PC-9 (cell line): Measurements from ENCODE around the gene TOP1. TPM values are rescaled to one million over a fixed set of nuclear protein-coding genes. Genes with fewer than 3 reads are reported as not detected.
A peak's percentile ranks its signal among the peaks of the same experiment; 100 is the strongest.

Source experiments
- BruUV-seq: library from RNA; stranded (reverse); fragments of 400-500 nt; replicated peaks from 2 replicates; lab custom pipeline; 2021; lab: Mats Ljungman, UMichigan
- CTCF ChIA-PET: fragments of 300-600 bp; sonication (Branson Sonifier 250); formaldehyde crosslinking; loops from one replicate; lab custom pipeline; 2022; ENCODE audit warnings: antibody characterized with exemption; lab: Charles Lee
- POLR2A ChIA-PET: fragments of 300-600 bp; sonication (Branson Sonifier 250); formaldehyde crosslinking; loops from one replicate; lab custom pipeline; 2022; ENCODE audit warnings: antibody characterized with exemption; ENCODE audit not compliant: unreplicated experiment; lab: Charles Lee
- DNase-seq, 2 experiments: peaks; one replicate each; pipeline versions ENCODE4 v3.0.0 to v3.0.0-alpha.2; 2015 to 2022; ENCODE audit warnings: mixed read lengths in 1 of 2
- H2AFZ ChIP-seq: fragments of 200-600 bp; sonication (generic); 2 replicates; pipeline ENCODE4 v1.8.1; 2017; ENCODE audit warnings: antibody characterized with exemption
- H3F3A ChIP-seq: fragments of 200-600 bp; sonication (generic); 2 replicates; pipeline ENCODE4 v1.8.1; 2017; ENCODE audit warnings: antibody characterized with exemption, mild to moderate bottlenecking, low read depth; ENCODE audit not compliant: insufficient read depth
- H3K27ac ChIP-seq: fragments of 200-600 bp; sonication (generic); 2 replicates; pipeline ENCODE4 v1.6.1; 2016; ENCODE audit warnings: mixed run types
- H3K27me3 ChIP-seq: fragments of 200-600 bp; sonication (generic); 2 replicates; pipeline ENCODE4 v1.6.1; 2016; ENCODE audit warnings: low read depth, mixed run types; ENCODE audit not compliant: insufficient read depth
- H3K36me3 ChIP-seq: fragments of 200-600 bp; sonication (generic); 2 replicates; pipeline ENCODE4 v1.6.1; 2016; ENCODE audit warnings: low read depth, mixed run types
- H3K4me1 ChIP-seq: fragments of 200-600 bp; sonication (generic); replicated peaks from 2 replicates; pipeline ENCODE4 v1.6.1; 2016; ENCODE audit warnings: mixed run types; ENCODE audit not compliant: insufficient read depth
- H3K4me2 ChIP-seq: fragments of 200-600 bp; sonication (generic); 2 replicates; pipeline ENCODE4 v1.6.1; 2017; ENCODE audit warnings: mixed run types
- H3K4me3 ChIP-seq: fragments of 200-600 bp; sonication (generic); 2 replicates; pipeline ENCODE4 v1.6.1; 2016; ENCODE audit warnings: mixed run types
- H3K79me2 ChIP-seq: fragments of 200-600 bp; sonication (generic); 2 replicates; pipeline ENCODE4 v1.6.1; 2017; ENCODE audit warnings: low read depth, mixed run types
- H3K9me2 ChIP-seq: fragments of 200-600 bp; sonication (generic); 2 replicates; pipeline ENCODE4 v1.8.1; 2017; ENCODE audit warnings: mild to moderate bottlenecking; ENCODE audit not compliant: insufficient read depth
- H3K9me3 ChIP-seq: fragments of 200-600 bp; sonication (generic); 2 replicates; pipeline ENCODE4 v1.8.1; 2016; ENCODE audit warnings: low read depth; ENCODE audit not compliant: insufficient read depth
- H4K20me1 ChIP-seq: fragments of 200-600 bp; sonication (generic); 2 replicates; pipeline ENCODE4 v1.8.1; 2017; ENCODE audit not compliant: insufficient read depth
- CTCF ChIP-seq: fragments of 200-600 bp; sonication (generic); conservative IDR thresholded peaks from 2 replicates; pipeline ENCODE4 v1.6.1; 2017; ENCODE audit warnings: mixed run types, antibody characterized with exemption, mild to moderate bottlenecking, moderate library complexity
- EZH2 ChIP-seq: fragments of 200-600 bp; sonication (generic); IDR thresholded peaks from 2 replicates; pipeline ENCODE4 v1.8.0; 2017; ENCODE audit warnings: antibody characterized with exemption, low read depth
- intact Hi-C: fragments of 100-400 bp; cut with micrococcal nuclease; formaldehyde crosslinking; loops from one replicate; pipeline ENCODE4 v1.10.0; 2022; ENCODE audit not compliant: unreplicated experiment
- total RNA-seq: library from RNA; stranded (reverse); gene quantifications from 2 replicates; pipeline ENCODE4 v1.2.3, GENCODE V29; 2021

TOP1 gene
- total RNA-seq, 1 experiment from 2014 or later: 55.8 TPM

- no peak overlapping the region for H2AFZ ChIP-seq
- no peaks in the 10 kb centered on the region for H3K9me2 ChIP-seq
- H3K4me2 ChIP-seq: peak overlapping the region; percentile 71
- ChIA-PET POLR2A (no interaction called here), CTCF (no interaction called here)
- peaks cover 77% of the 10 kb centered on the region for H3K4me1 ChIP-seq
- intact Hi-C loops: no loop called here
- TF ChIP-seq CTCF (no peak), EZH2 (no peak)
- H3K27me3 ChIP-seq: no peaks in the 10 kb centered on the region
- peaks cover 12% of the 10 kb centered on the region; the same call in 1 of the 2 replicates for H3K79me2 ChIP-seq
- no peaks in the 10 kb centered on the region for H3K36me3 ChIP-seq
- H3F3A ChIP-seq: peaks cover 51% of the 10 kb centered on the region
- H3K9me3 ChIP-seq: no peaks in the 10 kb centered on the region
- DNase-seq: peak in 1 of 2 experiments; percentile 2
- BruUV-seq: TSS peak; percentile 8
- H3K4me3 ChIP-seq: peak overlapping the region; percentile 45; the same call in 1 of the 2 replicates
- peak overlapping the region; percentile 95 for H3K27ac ChIP-seq
- H4K20me1 ChIP-seq: no peaks in the 10 kb centered on the region
These were observed 23.9 kb upstream of the TOP1 start for GRCh38 chr20:41004531-41005360.

- Histone ChIP-seq H4K20me1 (no peaks in the 10 kb centered on the region), H3K36me3 (no peaks in the 10 kb centered on the region), H3F3A (peaks cover 52% of the 10 kb centered on the region), H3K27me3 (no peaks in the 10 kb centered on the region), H3K9me3 (no peaks in the 10 kb centered on the region), H3K4me3 (peak overlapping the region; percentile 45; the same call in 1 of the 2 replicates), H3K9me2 (no peaks in the 10 kb centered on the region), H3K79me2 (peaks cover 12% of the 10 kb centered on the region; the same call in 1 of the 2 replicates), H3K27ac (peak overlapping the region; percentile 95), H3K4me2 (peak overlapping the region; percentile 71), H2AFZ (0 out of 2 replicates have a peak overlapping the region, but pooled peaks have one; percentile 4), H3K4me1 (peaks cover 83% of the 10 kb centered on the region)
- POLR2A ChIA-PET: no interaction called here
- CTCF ChIA-PET: no interaction called here
- no TSS peak for BruUV-seq
- TF ChIP-seq EZH2 (no peak), CTCF (no peak)
- intact Hi-C loops: no loop called here
- peak; percentile 77 to 92 for DNase-seq
These were observed 23.3 kb upstream of the TOP1 start for GRCh38 chr20:41005361-41005729.

- Histone ChIP-seq H3K9me3 (no peaks in the 10 kb centered on the region), H3K4me3 (no peak overlapping the region), H3K36me3 (no peaks in the 10 kb centered on the region), H3K27me3 (no peaks in the 10 kb centered on the region), H3K27ac (peak overlapping the region; percentile 95), H2AFZ (no peak overlapping the region), H3K79me2 (peaks cover 9% of the 10 kb centered on the region; the same call in 1 of the 2 replicates), H3K4me2 (peak overlapping the region; percentile 71), H3F3A (peaks cover 52% of the 10 kb centered on the region), H3K4me1 (peaks cover 88% of the 10 kb centered on the region), H3K9me2 (no peaks in the 10 kb centered on the region), H4K20me1 (no peaks in the 10 kb centered on the region)
- no peak for TF ChIP-seq CTCF
- no peak for TF ChIP-seq EZH2
- ChIA-PET POLR2A (no interaction called here), CTCF (no interaction called here)
- BruUV-seq: no TSS peak
- peak in 1 of 2 experiments; percentile 17 for DNase-seq
- intact Hi-C loops: no loop called here
These were observed 22.3 kb upstream of the TOP1 start for GRCh38 chr20:41006126-41006935.
